ENCODE results near the gene OR8S1. TPM values are rescaled to one million over a fixed set of nuclear protein-coding genes. Genes with fewer than 3 reads are reported as not detected.

Gene OR8S1
- total and polyA plus RNA-seq, 2 of the 8 experiments (the other 6 are each of a cell fraction or from before 2014, with no cell fraction given), result not detected

- no peak overlapping the region for H3K4ac ChIP-seq (replicated peaks; ENCODE audit: insufficient read length, low read depth, low read length)
- 95% methylated on average over 44 of the region's 44 CpGs; no CpG with 5 or more reads in 1 of the 2 experiments for WGBS, 2 experiments (ENCODE audit: extremely low coverage in 1 of 2, insufficient coverage in 1 of 2, insufficient read length in 1 of 2, insufficient replicate concordance in 2 of 2, low coverage in 1 of 2, low lambda C conversion rate in 2 of 2, missing lambda C conversion rate in 1 of 2)
- no peaks in the 10 kb centered on the region for H4K20me1 ChIP-seq (replicated peaks in 1 of 2; ENCODE audit: control insufficient read depth in 1 of 2, insufficient read depth in 2 of 2, low read length in 2 of 2)
- H2BK12ac ChIP-seq (ENCODE audit: low read depth, low read length), result no peak overlapping the region
- no peak overlapping the region for H3K9ac ChIP-seq (replicated peaks in 1 of 4; ENCODE audit: extremely low read depth in 1 of 4, low read depth in 3 of 4, low read length in 3 of 4)
- H3K23ac ChIP-seq (ENCODE audit: insufficient read length), result no peak overlapping the region
- H3K14ac ChIP-seq (ENCODE audit: insufficient read length), result no peak overlapping the region
- ChIA-PET CTCF (ENCODE audit: partially characterized antibody) (interaction anchor here (0.6 to 1.1 kb wide), 3 partner anchors 14 to 274 kb away, joined by 3 to 5 read pairs (median 3); no protein-coding TSS in a partner anchor), POLR2A (ENCODE audit: partially characterized antibody) (no interaction called here)
- FAIRE-seq, result no peak
- peak overlapping the region; percentile 51; the same call in 1 of the 2 replicates for H4K8ac ChIP-seq (ENCODE audit: extremely low read depth, insufficient read depth, low read length)
- no peak overlapping the region for H2BK20ac ChIP-seq (ENCODE audit: low read length)
- H2BK120ac ChIP-seq (replicated peaks; ENCODE audit: low read depth, low read length), result no peak overlapping the region
- no peak overlapping the region for H2BK5ac ChIP-seq (ENCODE audit: low read depth, low read length)
- no peaks in the 10 kb centered on the region for H3K79me2 ChIP-seq (ENCODE audit: control insufficient read depth in 1 of 2, insufficient read depth in 2 of 2, low read length in 2 of 2)
- no peak overlapping the region for H3K4me2 ChIP-seq (ENCODE audit: insufficient read depth in 1 of 2, low read depth in 2 of 2, low read length in 2 of 2)
- no peak overlapping the region for H2AK5ac ChIP-seq (ENCODE audit: low read depth, low read length)
- H4K91ac ChIP-seq (replicated peaks; ENCODE audit: insufficient read length, low read length), result no peak overlapping the region
- H2AFZ ChIP-seq (ENCODE audit: low read length), result no peak overlapping the region
- no peak overlapping the region for H3K27ac ChIP-seq (ENCODE audit: low read depth, low read length)
- no peak overlapping the region for H3K56ac ChIP-seq (replicated peaks; ENCODE audit: insufficient read length, low read depth, low read length)
- no peaks in the 10 kb centered on the region for H3K27me3 ChIP-seq (replicated peaks in 1 of 4; ENCODE audit: control insufficient read depth in 3 of 4, extremely low read depth in 1 of 4, insufficient read depth in 3 of 4, low read length in 3 of 4)
- no peak overlapping the region for H3K4me3 ChIP-seq (ENCODE audit: extremely low read depth in 1 of 4, insufficient read depth in 2 of 4, low read depth in 3 of 4, low read length in 4 of 4)
- H3K36me3 ChIP-seq (ENCODE audit: control insufficient read depth in 2 of 4, insufficient read depth in 4 of 4, low read length in 3 of 4), result no peaks in the 10 kb centered on the region
- no peak overlapping the region for H4K5ac ChIP-seq (ENCODE audit: insufficient read length, low read depth, low read length)
- peaks cover 0 to 2% of the 10 kb centered on the region in 2 experiments; a peak in 2 of 4 replicates for H3K9me3 ChIP-seq (ENCODE audit: insufficient read depth in 2 of 2, low read depth in 1 of 2, low read length in 1 of 2)
- H3K79me1 ChIP-seq (ENCODE audit: low read depth, low read length), result no peaks in the 10 kb centered on the region
- TF ChIP-seq TEAD4 (IDR thresholded peaks at IDR 0.05; ENCODE audit: low read depth, low read length) (no peak), CEBPB (IDR thresholded peaks at IDR 0.05; ENCODE audit: low read depth, low read length) (no peak), NRF1 (IDR thresholded peaks at IDR 0.05; ENCODE audit: low read depth, low read length) (no peak), JUN (IDR thresholded peaks at IDR 0.05; ENCODE audit: low read depth, low read length) (no peak), CHD2 (IDR thresholded peaks at IDR 0.05; ENCODE audit: low read length) (no peak), EGR1 (IDR thresholded peaks at IDR 0.05; ENCODE audit: borderline replicate concordance, low read depth, low read length) (no peak), TBP (IDR thresholded peaks at IDR 0.05; ENCODE audit: low read depth, low read length) (no peak), RBBP5 (IDR thresholded peaks at IDR 0.05; ENCODE audit: borderline replicate concordance, low read depth, low read length) (no peak), E2F6 (IDR thresholded peaks at IDR 0.05) (no peak), ATF2 (IDR thresholded peaks at IDR 0.05; ENCODE audit: low read length) (no peak)
- H3K4me1 ChIP-seq (replicated peaks in 1 of 4; ENCODE audit: control insufficient read depth in 3 of 4, insufficient read depth in 4 of 4, low read length in 3 of 4), result no peaks in the 10 kb centered on the region
- DNase-seq (ENCODE audit: low read depth in 1 of 2, low spot score in 2 of 2), result no peak
- H3K18ac ChIP-seq (ENCODE audit: extremely low read depth, low read length), result no peak overlapping the region
- no peak overlapping the region for H2BK15ac ChIP-seq (ENCODE audit: low read length)
- no peaks in the 10 kb centered on the region for H3K23me2 ChIP-seq (ENCODE audit: low read depth, low read length)
Observed at GRCh38 chr12:48527891-48528670, 2.6 kb downstream of the OR8S1 start.

All from H1 (cell line).